WI38 (cell line): ENCODE results near the gene BRF1.

ENCODE experiments used
- H3K4me3 ChIP-seq: 2 replicates; pipeline ENCODE4 v1.5.1; 2011; ENCODE audit warnings: low read depth, mild to moderate bottlenecking, control low read depth, low read length
- TF ChIP-seq, protein P1 (sequence below): IDR thresholded peaks from 2 replicates; pipeline ENCODE4 v1.5.1; 2012; ENCODE audit warnings: low read depth, mild to moderate bottlenecking, control low read depth, low read length

Gene BRF1

DNA sequence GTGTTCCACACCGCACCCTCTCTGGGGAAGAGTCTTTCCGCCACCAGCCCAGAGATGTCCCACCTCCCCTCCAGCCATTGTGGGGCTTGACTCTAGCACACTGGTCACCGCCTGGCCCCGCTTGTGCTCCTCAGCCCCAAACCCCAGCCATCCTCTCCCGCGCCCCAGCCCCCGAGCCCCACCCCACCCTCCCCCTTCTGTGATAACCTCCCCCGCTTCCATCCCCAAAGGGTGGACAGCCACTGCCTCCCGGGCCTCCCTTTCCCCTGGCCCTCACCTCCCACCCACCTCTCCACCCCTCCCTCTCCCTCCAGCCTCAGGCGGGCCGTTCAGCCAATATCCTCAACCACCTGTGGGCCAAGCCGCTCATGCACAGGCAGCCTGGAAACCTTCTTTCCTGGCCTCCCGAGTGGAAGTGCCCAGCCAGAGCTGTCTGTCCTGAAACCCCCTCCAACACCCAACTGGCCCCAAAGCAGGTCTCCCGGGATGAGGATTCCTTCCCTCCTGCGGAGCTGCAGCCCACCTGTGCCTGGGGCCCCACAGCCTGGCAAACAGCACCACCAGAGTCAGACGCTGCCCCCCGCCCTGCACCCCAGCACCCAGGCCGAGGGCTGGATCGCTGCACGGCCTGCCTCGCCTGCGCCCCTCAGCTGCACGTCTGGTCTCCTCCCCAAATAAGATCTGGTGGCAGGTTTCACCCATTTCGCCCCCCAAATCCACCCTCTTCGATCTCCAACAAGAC is 92.6 kb downstream of the BRF1 start:
- H3K4me3 ChIP-seq = no peak overlapping the region
- TF ChIP-seq, protein P1, sequence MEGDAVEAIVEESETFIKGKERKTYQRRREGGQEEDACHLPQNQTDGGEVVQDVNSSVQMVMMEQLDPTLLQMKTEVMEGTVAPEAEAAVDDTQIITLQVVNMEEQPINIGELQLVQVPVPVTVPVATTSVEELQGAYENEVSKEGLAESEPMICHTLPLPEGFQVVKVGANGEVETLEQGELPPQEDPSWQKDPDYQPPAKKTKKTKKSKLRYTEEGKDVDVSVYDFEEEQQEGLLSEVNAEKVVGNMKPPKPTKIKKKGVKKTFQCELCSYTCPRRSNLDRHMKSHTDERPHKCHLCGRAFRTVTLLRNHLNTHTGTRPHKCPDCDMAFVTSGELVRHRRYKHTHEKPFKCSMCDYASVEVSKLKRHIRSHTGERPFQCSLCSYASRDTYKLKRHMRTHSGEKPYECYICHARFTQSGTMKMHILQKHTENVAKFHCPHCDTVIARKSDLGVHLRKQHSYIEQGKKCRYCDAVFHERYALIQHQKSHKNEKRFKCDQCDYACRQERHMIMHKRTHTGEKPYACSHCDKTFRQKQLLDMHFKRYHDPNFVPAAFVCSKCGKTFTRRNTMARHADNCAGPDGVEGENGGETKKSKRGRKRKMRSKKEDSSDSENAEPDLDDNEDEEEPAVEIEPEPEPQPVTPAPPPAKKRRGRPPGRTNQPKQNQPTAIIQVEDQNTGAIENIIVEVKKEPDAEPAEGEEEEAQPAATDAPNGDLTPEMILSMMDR = no peak

DNA sequence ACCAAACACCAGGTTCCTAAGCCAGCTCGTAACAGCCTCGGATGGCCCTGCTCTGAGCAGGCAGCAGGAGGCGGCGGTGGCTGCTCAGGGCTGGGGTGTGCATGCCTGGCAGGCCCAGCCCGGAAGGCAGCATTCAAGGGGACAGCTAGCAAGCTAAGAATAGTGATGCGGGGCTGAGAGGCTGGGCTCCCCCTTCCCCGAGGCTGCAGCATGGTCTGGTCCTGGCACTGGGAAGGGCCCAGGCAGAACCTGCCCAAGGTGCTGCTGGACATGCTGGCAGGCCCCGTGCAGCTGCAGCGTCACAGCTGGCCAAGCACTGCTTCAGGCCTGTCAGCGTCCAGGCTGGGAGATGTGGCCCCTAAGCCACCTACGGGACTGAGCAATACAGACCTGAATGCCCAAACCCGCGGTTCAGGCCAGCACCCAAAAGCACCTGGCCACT is 93.3 kb downstream of the BRF1 start:
- H3K4me3 ChIP-seq = no peak overlapping the region
- TF ChIP-seq, protein P1 = no peak

DNA sequence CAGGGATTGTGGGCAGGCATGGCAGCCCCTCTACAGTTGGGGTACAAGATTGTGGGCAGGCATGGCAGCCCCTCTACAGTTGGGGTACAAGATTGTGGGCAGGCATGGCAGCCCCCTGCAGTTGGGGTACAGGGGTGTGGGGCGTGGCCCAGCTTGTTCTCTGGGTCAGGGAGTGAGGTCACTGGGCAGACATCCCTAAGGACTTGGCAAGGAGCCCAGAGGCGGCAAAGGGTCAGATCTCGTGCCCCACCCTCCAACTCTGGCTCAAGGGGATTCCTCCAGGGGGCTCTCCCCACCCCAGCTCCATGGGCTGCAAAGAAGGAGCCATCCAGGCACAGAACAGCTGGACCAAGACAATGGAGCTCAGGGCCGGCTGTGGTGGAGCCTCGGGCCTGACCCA is 93.9 kb downstream of the BRF1 start:
- H3K4me3 ChIP-seq = no peak overlapping the region
- TF ChIP-seq, protein P1 = no peak

GRCh38 chr14:105205673-105206208 is 95.1 kb downstream of the BRF1 start:
- TF ChIP-seq, protein P1 = no peak
- no peak overlapping the region for H3K4me3 ChIP-seq

DNA sequence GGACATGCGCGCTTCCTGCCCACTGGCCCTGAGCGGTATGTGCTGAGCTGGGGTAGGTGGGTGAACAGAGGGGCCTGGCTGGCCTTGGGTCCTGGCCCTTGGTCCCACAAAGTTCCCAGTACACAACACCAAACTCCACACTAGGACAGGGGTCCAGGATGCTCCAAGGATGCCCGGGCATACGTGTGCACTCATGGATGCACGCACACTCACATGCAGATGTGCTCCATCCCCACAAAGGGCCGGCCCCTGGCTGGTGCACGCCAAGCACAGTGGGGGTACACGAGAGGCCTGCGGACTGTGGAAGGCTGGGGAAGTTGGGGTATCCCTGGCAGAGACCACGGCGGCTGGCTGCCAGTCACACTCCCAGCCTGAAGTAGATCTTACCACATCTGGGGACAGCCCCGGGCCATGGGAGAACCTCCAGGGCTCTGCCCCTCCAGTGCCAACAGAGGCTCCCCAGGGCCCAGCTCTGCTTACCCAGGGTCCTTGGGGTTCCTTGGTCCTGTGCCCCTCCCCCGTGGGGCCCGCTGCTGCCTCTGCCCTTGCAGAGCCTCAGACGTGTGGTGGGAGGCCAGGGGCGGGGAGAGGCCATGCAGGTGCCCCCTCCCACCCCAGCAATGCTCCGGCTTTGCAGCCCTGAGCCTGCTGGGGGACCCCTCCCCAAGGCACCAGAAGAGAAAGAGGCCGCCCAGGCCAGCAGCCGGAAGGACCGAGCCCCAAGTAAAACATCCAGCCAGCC is 95.7 kb downstream of the BRF1 start:
- TF ChIP-seq, protein P1 = no peak
- no peak overlapping the region for H3K4me3 ChIP-seq

DNA sequence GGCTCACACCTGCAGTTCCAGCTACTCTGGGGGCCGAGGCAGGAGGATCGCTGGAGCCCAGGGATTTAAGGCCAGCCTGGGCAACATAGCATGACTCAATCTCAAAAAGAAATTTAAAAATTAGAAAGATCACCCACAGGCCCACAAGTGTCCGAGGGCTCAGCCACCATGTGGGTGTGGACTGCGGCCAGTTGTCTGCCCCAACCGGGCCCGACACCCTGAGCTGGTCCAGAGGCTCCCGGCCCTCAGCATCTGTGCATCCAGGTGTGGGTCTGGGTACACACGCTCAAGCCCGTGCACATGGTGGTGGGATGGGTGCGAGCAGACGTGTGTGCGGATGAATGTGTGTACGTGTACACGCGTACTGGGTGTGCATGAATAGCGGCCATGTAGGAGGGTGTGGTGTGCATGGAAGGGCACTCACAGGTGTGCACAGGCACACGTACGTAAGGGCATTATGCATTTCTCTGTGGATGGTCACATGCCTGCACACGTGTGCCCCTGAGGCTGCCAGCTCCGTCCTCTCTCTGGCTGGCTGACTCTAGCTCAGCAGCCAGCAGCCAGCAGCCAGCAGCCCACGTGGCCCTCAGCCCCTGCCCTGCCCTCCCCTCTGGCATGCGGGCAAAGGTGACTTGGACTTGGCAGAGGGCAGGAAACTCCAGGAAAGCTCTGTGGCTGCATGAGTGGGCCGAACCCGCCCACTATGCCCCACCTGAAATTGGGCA is 96.4 kb downstream of the BRF1 start:
- TF ChIP-seq, protein P1 = no peak
- no peak overlapping the region for H3K4me3 ChIP-seq
